Measurements from ENCODE around the gene IPCEF1.

Gene IPCEF1, protein sequence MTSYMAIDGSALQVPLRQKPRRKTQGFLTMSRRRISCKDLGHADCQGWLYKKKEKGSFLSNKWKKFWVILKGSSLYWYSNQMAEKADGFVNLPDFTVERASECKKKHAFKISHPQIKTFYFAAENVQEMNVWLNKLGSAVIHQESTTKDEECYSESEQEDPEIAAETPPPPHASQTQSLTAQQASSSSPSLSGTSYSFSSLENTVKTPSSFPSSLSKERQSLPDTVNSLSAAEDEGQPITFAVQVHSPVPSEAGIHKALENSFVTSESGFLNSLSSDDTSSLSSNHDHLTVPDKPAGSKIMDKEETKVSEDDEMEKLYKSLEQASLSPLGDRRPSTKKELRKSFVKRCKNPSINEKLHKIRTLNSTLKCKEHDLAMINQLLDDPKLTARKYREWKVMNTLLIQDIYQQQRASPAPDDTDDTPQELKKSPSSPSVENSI

DNA sequence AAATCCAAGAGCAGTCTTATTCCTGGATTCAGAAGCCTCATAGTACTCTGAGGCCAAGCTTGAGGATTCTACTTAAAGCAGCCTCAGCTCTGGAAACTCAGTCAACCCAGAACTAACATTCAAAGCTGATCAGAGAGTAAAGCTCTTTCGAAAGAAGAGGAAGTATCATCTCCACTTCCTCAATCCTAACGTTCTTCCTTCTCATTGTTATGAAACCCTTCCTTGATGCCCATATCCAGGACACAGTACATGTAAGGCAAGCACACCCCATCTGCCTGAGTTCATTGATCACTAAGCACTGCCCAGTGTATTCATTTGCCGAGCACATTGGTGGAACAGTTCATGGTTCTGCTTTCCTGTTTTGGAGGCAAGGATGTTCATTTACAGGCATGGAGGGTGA lies at the start of gene IPCEF1:
Gene IPCEF1, minus strand, starts transcription at position 114 of the 400 bp plus-strand sequence. CDS start 90,856 bp downstream, outside the sequence.
- Histone ChIP-seq H3K27me3 (ENCODE audit: control insufficient read depth, insufficient read depth, low read length) (no peaks in the 10 kb centered on the region), H3K27ac (ENCODE audit: low read depth, low read length) (no peak within 1 kb of the TSS), H3K9ac (ENCODE audit: low read length) (no peak within 1 kb of the TSS), H3K36me3 (ENCODE audit: control insufficient read depth, insufficient read depth, low read length) (no peaks in the 10 kb centered on the region), H3K4me3 (ENCODE audit: low read length) (no peak within 1 kb of the TSS), H3K4me1 (ENCODE audit: control insufficient read depth, insufficient read depth, low read length) (no peaks in the 10 kb centered on the region)

DNA sequence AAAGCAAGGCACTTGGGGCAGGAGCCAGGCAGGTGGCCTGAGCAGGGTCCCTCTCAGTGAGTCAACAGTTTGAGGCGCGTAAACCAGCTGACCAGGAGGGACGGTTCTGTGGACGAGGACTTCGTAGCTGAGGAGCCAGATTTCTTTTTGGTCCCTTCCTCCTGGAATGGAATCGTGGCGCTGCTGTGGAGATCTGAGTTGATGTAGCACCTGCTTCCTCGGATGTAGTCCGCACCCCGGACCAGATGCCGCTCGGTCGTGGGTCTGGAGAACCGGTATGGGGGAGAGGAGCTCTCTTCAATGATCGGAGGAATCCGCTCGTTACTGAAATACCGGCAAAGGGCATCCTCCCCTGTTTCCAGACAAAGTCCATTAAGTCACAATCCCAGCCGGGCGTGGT lies 49.7 kb upstream of the IPCEF1 start:
- Histone ChIP-seq H3K27ac (ENCODE audit: low read depth, low read length) (peak overlapping the region; percentile 31), H3K36me3 (ENCODE audit: control insufficient read depth, insufficient read depth, low read length) (no peaks in the 10 kb centered on the region), H3K9ac (ENCODE audit: low read length) (no peak overlapping the region), H3K27me3 (ENCODE audit: control insufficient read depth, insufficient read depth, low read length) (no peaks in the 10 kb centered on the region), H3K4me1 (ENCODE audit: control insufficient read depth, insufficient read depth, low read length) (peaks cover 29% of the 10 kb centered on the region), H3K4me3 (ENCODE audit: low read length) (no peak overlapping the region)

DNA sequence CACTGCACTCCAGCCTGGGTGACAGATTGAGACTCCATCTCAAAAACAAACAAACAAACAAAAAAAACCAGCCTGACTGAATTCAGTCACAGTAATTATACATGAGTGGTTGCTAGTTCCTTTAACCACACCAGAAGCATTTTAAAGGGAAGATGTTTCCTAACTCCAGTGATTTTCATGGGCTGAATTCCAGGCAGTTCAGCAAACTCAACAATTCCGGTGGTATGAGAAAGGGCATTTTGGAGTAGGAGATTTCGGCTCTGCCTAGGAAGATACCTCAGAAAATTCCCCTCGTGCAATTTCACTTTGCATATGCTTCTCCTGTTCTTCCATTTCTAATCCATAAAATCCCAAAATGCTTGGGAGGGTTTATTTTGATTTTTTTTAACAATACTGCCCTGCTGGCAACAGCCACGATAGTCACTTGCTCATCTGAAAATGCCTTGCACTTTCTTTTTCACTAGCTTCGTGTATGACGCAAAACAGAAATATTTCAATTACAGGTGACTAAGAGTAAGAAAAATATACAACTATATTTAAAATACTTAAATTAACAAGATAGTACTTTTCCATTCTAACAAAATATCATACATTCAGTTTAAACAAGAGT lies 48.3 kb upstream of the IPCEF1 start:
- Histone ChIP-seq H3K27me3 (ENCODE audit: control insufficient read depth, insufficient read depth, low read length) (no peaks in the 10 kb centered on the region), H3K9ac (ENCODE audit: low read length) (no peak overlapping the region), H3K36me3 (ENCODE audit: control insufficient read depth, insufficient read depth, low read length) (no peaks in the 10 kb centered on the region), H3K27ac (ENCODE audit: low read depth, low read length) (peak overlapping the region; percentile 6), H3K4me1 (ENCODE audit: control insufficient read depth, insufficient read depth, low read length) (peaks cover 21% of the 10 kb centered on the region), H3K4me3 (ENCODE audit: low read length) (no peak overlapping the region)

DNA sequence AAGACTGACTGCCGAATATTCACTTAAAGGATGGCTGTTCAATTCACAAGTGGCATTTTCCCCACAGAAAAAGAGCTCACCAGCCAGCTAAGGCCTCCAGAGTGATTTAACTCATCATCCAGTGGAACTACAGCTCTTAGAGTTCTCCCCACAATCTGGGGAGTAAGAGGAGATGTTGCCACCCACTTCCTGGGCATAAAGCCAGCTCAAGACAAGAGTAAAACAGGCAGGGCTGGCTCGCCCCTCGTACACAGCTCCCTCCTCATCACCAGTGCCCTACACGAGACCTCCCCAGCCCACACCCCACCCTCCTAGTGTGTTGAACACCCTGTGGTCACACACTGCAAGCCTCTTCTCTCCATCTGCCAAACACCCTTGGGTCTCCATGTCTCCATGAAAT lies 47.2 kb upstream of the IPCEF1 start:
- Histone ChIP-seq H3K4me1 (ENCODE audit: control insufficient read depth, insufficient read depth, low read length) (peaks cover 9% of the 10 kb centered on the region), H3K9ac (ENCODE audit: low read length) (no peak overlapping the region), H3K36me3 (ENCODE audit: control insufficient read depth, insufficient read depth, low read length) (no peaks in the 10 kb centered on the region), H3K4me3 (ENCODE audit: low read length) (no peak overlapping the region), H3K27me3 (ENCODE audit: control insufficient read depth, insufficient read depth, low read length) (no peaks in the 10 kb centered on the region), H3K27ac (ENCODE audit: low read depth, low read length) (no peak overlapping the region)

- no peak overlapping the region for H3K4me3 ChIP-seq (ENCODE audit: low read length)
- no peak overlapping the region for H3K27ac ChIP-seq (ENCODE audit: low read depth, low read length)
- no peaks in the 10 kb centered on the region for H3K36me3 ChIP-seq (ENCODE audit: control insufficient read depth, insufficient read depth, low read length)
- H3K4me1 ChIP-seq (ENCODE audit: control insufficient read depth, insufficient read depth, low read length), result peaks cover 8% of the 10 kb centered on the region
- H3K9ac ChIP-seq (ENCODE audit: low read length), result no peak overlapping the region
- H3K27me3 ChIP-seq (ENCODE audit: control insufficient read depth, insufficient read depth, low read length), result no peaks in the 10 kb centered on the region
Measured at GRCh38 chr6:154402081-154402780, 45.6 kb upstream of the IPCEF1 start.

DNA sequence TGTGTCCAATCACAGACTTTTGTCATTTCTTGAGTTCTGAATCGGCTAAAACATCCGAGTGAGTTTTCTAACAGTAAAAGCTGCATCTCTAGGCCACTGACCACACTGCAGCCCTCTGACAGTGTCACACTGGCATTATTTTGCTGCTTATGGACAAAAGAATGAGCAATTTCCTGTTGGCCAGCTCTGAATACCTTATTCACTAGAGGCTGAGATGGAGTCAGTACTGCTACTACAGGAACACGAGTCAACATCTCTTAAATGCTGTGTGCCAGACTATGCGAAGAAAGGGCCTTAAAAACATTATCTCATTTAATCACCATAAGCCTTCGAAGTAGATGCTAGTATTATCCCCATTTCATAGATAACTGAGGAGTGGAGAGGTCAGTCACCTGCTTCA lies 42.5 kb upstream of the IPCEF1 start:
- Histone ChIP-seq H3K27ac (ENCODE audit: low read depth, low read length) (no peak overlapping the region), H3K9ac (ENCODE audit: low read length) (no peak overlapping the region), H3K4me1 (ENCODE audit: control insufficient read depth, insufficient read depth, low read length) (peaks cover 5% of the 10 kb centered on the region), H3K27me3 (ENCODE audit: control insufficient read depth, insufficient read depth, low read length) (no peaks in the 10 kb centered on the region), H3K4me3 (ENCODE audit: low read length) (no peak overlapping the region), H3K36me3 (ENCODE audit: control insufficient read depth, insufficient read depth, low read length) (no peaks in the 10 kb centered on the region)

GRCh38 chr6:154397491-154398195 lies 41.0 kb upstream of the IPCEF1 start:
- Histone ChIP-seq H3K27me3 (ENCODE audit: control insufficient read depth, insufficient read depth, low read length) (no peaks in the 10 kb centered on the region), H3K27ac (ENCODE audit: low read depth, low read length) (no peak overlapping the region), H3K9ac (ENCODE audit: low read length) (no peak overlapping the region), H3K36me3 (ENCODE audit: control insufficient read depth, insufficient read depth, low read length) (no peaks in the 10 kb centered on the region), H3K4me1 (ENCODE audit: control insufficient read depth, insufficient read depth, low read length) (no peaks in the 10 kb centered on the region), H3K4me3 (ENCODE audit: low read length) (no peak overlapping the region)

GRCh38 chr6:154395878-154396277 lies 39.3 kb upstream of the IPCEF1 start:
- H3K27me3 ChIP-seq (ENCODE audit: control insufficient read depth, insufficient read depth, low read length), result no peaks in the 10 kb centered on the region
- H3K36me3 ChIP-seq (ENCODE audit: control insufficient read depth, insufficient read depth, low read length), result no peaks in the 10 kb centered on the region
- H3K9ac ChIP-seq (ENCODE audit: low read length), result no peak overlapping the region
- H3K4me3 ChIP-seq (ENCODE audit: low read length), result no peak overlapping the region
- no peaks in the 10 kb centered on the region for H3K4me1 ChIP-seq (ENCODE audit: control insufficient read depth, insufficient read depth, low read length)
- no peak overlapping the region for H3K27ac ChIP-seq (ENCODE audit: low read depth, low read length)

GRCh38 chr6:154395316-154395715 lies 38.7 kb upstream of the IPCEF1 start:
- Histone ChIP-seq H3K27ac (ENCODE audit: low read depth, low read length) (no peak overlapping the region), H3K4me1 (ENCODE audit: control insufficient read depth, insufficient read depth, low read length) (no peaks in the 10 kb centered on the region), H3K4me3 (ENCODE audit: low read length) (no peak overlapping the region), H3K9ac (ENCODE audit: low read length) (no peak overlapping the region), H3K27me3 (ENCODE audit: control insufficient read depth, insufficient read depth, low read length) (no peaks in the 10 kb centered on the region), H3K36me3 (ENCODE audit: control insufficient read depth, insufficient read depth, low read length) (no peaks in the 10 kb centered on the region)

DNA sequence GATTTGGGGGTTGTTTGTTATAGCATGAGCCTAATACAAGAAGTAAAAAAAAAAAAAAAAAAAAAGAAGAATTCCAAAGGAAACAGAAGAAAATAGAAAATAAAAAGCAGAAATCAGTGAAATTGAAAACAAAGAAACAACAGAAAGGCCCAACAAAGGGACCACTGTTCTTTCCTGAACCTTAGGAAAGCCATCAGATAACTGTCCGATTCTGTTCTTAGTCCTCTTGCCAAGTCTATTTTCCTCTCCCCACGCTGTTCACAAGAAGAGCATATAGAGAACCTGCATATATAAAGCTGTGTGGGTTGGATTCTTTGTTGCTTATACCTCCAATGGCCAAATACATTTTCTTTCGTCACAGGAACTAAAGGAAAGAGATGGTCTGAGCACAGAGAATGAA lies 38.0 kb upstream of the IPCEF1 start:
- H3K36me3 ChIP-seq (ENCODE audit: control insufficient read depth, insufficient read depth, low read length), result no peaks in the 10 kb centered on the region
- no peak overlapping the region for H3K27ac ChIP-seq (ENCODE audit: low read depth, low read length)
- no peaks in the 10 kb centered on the region for H3K27me3 ChIP-seq (ENCODE audit: control insufficient read depth, insufficient read depth, low read length)
- H3K9ac ChIP-seq (ENCODE audit: low read length), result no peak overlapping the region
- H3K4me3 ChIP-seq (ENCODE audit: low read length), result no peak overlapping the region
- H3K4me1 ChIP-seq (ENCODE audit: control insufficient read depth, insufficient read depth, low read length), result no peaks in the 10 kb centered on the region

DNA sequence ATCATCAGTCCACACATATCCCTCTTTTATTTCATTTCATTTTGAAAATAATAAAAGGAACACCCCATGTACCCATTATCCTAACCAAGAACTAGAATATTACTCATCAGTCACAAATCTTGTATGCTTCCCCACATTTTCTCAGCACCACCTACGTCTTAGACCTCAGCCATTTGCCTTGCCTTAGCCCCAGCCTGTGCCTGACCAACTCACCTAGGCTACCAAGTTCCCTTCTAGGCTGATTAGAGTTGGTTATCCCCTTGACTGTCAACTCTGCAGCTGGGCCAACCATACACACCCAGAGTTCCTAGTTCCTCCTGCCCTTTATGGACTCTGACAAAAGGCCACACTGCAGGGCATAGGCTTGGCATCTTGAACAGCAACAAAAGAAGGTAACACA lies 33.4 kb upstream of the IPCEF1 start:
- Histone ChIP-seq H3K9ac (ENCODE audit: low read length) (no peak overlapping the region), H3K4me1 (ENCODE audit: control insufficient read depth, insufficient read depth, low read length) (no peaks in the 10 kb centered on the region), H3K27ac (ENCODE audit: low read depth, low read length) (no peak overlapping the region), H3K36me3 (ENCODE audit: control insufficient read depth, insufficient read depth, low read length) (no peaks in the 10 kb centered on the region), H3K4me3 (ENCODE audit: low read length) (no peak overlapping the region), H3K27me3 (ENCODE audit: control insufficient read depth, insufficient read depth, low read length) (no peaks in the 10 kb centered on the region)

DNA sequence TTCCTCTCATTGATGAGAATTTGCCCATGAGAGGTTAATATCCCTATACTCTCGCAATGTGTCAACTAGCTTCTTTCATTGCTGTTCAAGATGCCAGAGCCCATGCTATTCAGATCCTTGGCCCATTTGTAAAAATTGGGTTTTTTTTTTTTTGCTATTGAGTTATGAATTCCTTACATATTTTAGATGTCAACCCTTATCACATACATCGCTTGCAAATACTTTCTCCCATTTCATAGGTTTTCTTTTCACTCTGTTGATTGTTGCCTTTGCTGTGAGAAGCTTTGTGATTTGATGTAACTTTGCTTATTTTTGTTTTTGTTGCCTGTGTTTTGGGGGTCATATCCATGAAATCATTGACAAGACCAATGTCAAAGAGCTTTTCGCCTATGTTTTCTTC lies 32.2 kb upstream of the IPCEF1 start:
- Histone ChIP-seq H3K27me3 (ENCODE audit: control insufficient read depth, insufficient read depth, low read length) (no peaks in the 10 kb centered on the region), H3K9ac (ENCODE audit: low read length) (no peak overlapping the region), H3K4me3 (ENCODE audit: low read length) (no peak overlapping the region), H3K4me1 (ENCODE audit: control insufficient read depth, insufficient read depth, low read length) (no peaks in the 10 kb centered on the region), H3K27ac (ENCODE audit: low read depth, low read length) (no peak overlapping the region), H3K36me3 (ENCODE audit: control insufficient read depth, insufficient read depth, low read length) (no peaks in the 10 kb centered on the region)
